OCI-LY7 (cell line): ENCODE data around the gene XPA.

Experiments used
- EZH2phosphoT487 ChIP-seq: fragments of 200-600 bp; sonication (generic); IDR thresholded peaks from 2 replicates; pipeline ENCODE4 v1.6.1; 2018; ENCODE audit warnings: low read depth, borderline replicate concordance, mild to moderate bottlenecking, mixed run types, antibody characterized with exemption, low read length, moderate library complexity, mixed read lengths
- TF ChIP-seq, protein P1 (sequence below): fragments of 200-600 bp; sonication (generic); conservative IDR thresholded peaks from 2 replicates; pipeline ENCODE4 v1.5.1; 2014; ENCODE audit warnings: mild to moderate bottlenecking, antibody characterized with exemption, low read length, moderate library complexity, mixed read lengths

DNA sequence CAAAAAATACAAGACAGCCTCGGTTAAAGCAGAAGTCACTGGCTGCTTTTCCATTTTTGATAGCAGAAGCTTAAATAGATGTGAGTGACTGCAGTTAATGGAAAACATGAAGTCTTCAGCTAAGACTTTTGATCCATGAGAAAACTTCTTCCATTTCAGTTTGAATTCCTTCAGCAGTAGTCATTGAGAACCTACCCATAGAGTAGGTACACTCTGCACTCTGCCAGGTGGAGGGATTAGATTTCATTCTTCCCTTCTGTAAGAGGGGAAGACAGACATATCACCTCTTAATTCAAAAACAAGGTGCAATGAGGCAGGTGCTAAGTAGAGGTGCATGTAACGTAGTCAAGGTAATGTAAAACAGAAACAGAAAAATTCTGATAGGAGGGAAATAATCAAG lies 26.7 kb upstream of the XPA start:
- TF ChIP-seq, protein P1, sequence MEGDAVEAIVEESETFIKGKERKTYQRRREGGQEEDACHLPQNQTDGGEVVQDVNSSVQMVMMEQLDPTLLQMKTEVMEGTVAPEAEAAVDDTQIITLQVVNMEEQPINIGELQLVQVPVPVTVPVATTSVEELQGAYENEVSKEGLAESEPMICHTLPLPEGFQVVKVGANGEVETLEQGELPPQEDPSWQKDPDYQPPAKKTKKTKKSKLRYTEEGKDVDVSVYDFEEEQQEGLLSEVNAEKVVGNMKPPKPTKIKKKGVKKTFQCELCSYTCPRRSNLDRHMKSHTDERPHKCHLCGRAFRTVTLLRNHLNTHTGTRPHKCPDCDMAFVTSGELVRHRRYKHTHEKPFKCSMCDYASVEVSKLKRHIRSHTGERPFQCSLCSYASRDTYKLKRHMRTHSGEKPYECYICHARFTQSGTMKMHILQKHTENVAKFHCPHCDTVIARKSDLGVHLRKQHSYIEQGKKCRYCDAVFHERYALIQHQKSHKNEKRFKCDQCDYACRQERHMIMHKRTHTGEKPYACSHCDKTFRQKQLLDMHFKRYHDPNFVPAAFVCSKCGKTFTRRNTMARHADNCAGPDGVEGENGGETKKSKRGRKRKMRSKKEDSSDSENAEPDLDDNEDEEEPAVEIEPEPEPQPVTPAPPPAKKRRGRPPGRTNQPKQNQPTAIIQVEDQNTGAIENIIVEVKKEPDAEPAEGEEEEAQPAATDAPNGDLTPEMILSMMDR: no peak
- TF ChIP-seq EZH2phosphoT487: no peak
